IMR-90 (cell line): ENCODE measurements around the gene VIT. TPM values are rescaled to one million over a fixed set of nuclear protein-coding genes. Genes with fewer than 3 reads are reported as not detected.

ENCODE experiments used
- ATAC-seq: fragments of 200-7000 bp; cut with Tn5 transposase; 2 replicates; pipeline ENCODE4 v1.9.1; 2020; ENCODE audit warnings: low read depth, mild to moderate bottlenecking, moderate library complexity
- BruUV-seq: library from RNA; stranded (reverse); fragments of 400-500 nt; replicated peaks from 2 replicates; lab custom pipeline; 2021; lab: Mats Ljungman, UMichigan
- CTCF ChIA-PET: fragments of 300-600 bp; formaldehyde crosslinking; extraction: SDS; loops from one replicate; lab custom pipeline; 2021; ENCODE audit warnings: antibody characterized with exemption; lab: Yijun Ruan, JAX
- POLR2A ChIA-PET: fragments of 300-600 bp; sonication (Branson Sonifier 250); formaldehyde crosslinking; loops from one replicate; lab custom pipeline; 2022; ENCODE audit warnings: antibody characterized with exemption; ENCODE audit not compliant: unreplicated experiment; lab: Charles Lee
- DNase-seq: peaks from one replicate; pipeline ENCODE4 v3.0.0; 2013
- H2AFZ ChIP-seq: replicated peaks from 2 replicates; pipeline ENCODE3; 2013; ENCODE audit warnings: low read length, mild to moderate bottlenecking; ENCODE audit not compliant: poor library complexity
- H2AK5ac ChIP-seq: 2 replicates; pipeline ENCODE4 v1.6.1; 2013; ENCODE audit warnings: low read depth, low read length, inconsistent platforms
- H2AK9ac ChIP-seq: replicated peaks from 2 replicates; pipeline ENCODE3; 2013; ENCODE audit warnings: mild to moderate bottlenecking, low read depth, low read length, moderate library complexity; ENCODE audit not compliant: poor library complexity
- H2BK120ac ChIP-seq: 2 replicates; pipeline ENCODE4 v1.6.1; 2013; ENCODE audit warnings: low read depth, low read length, inconsistent platforms
- H2BK15ac ChIP-seq: 3 replicates; pipeline ENCODE4 v1.6.1; 2013; ENCODE audit warnings: low read depth, low read length, inconsistent platforms
- H2BK20ac ChIP-seq: 2 replicates; pipeline ENCODE4 v1.6.1; 2013; ENCODE audit warnings: low read depth, mild to moderate bottlenecking, inconsistent platforms, low read length, moderate library complexity
- H2BK5ac ChIP-seq: 2 replicates; pipeline ENCODE4 v1.6.1; 2013; ENCODE audit warnings: mild to moderate bottlenecking, low read depth, low read length, inconsistent platforms; ENCODE audit not compliant: poor library complexity, severe bottlenecking
- H3K14ac ChIP-seq: replicated peaks from 2 replicates; pipeline ENCODE4 v1.6.1; 2013; ENCODE audit warnings: low read depth, low read length, inconsistent platforms
- H3K18ac ChIP-seq: 2 replicates; pipeline ENCODE4 v1.6.1; 2013; ENCODE audit warnings: low read depth, low read length, control low read depth
- H3K23ac ChIP-seq: 2 replicates; pipeline ENCODE4 v1.6.1; 2013; ENCODE audit warnings: low read depth, low read length, inconsistent platforms
- H3K27ac ChIP-seq: 2 replicates; pipeline ENCODE4 v1.5.1; 2013; ENCODE audit warnings: mild to moderate bottlenecking, control low read depth, low read length; ENCODE audit not compliant: insufficient read depth
- H3K27me3 ChIP-seq: 2 replicates; pipeline ENCODE4 v1.6.1; 2013; ENCODE audit warnings: low read length; ENCODE audit not compliant: control insufficient read depth, insufficient read depth
- H3K36me3 ChIP-seq: 2 replicates; pipeline ENCODE4 v1.6.1; 2013; ENCODE audit warnings: low read length, mixed read lengths; ENCODE audit not compliant: control insufficient read depth, insufficient read depth
- H3K4ac ChIP-seq: 2 replicates; pipeline ENCODE4 v1.6.1; 2013; ENCODE audit warnings: low read depth, low read length, inconsistent platforms
- H3K4me1 ChIP-seq: 2 replicates; pipeline ENCODE4 v1.6.1; 2013; ENCODE audit warnings: low read length, mixed read lengths; ENCODE audit not compliant: control insufficient read depth, insufficient read depth
- H3K4me2 ChIP-seq: 2 replicates; pipeline ENCODE4 v1.6.1; 2013; ENCODE audit warnings: low read depth, mild to moderate bottlenecking, control low read depth, low read length, moderate library complexity
- H3K4me3 ChIP-seq: 2 replicates; pipeline ENCODE4 v1.5.1; 2013; ENCODE audit warnings: low read depth, mild to moderate bottlenecking, control low read depth, low read length, moderate library complexity; ENCODE audit not compliant: insufficient read depth
- H3K56ac ChIP-seq: 2 replicates; pipeline ENCODE4 v1.6.1; 2013; ENCODE audit warnings: low read length, inconsistent platforms; ENCODE audit not compliant: insufficient read depth; ENCODE audit errors: extremely low read depth
- H3K79me1 ChIP-seq, 2 experiments: 2 replicates each; pipeline ENCODE4 v1.6.1; 2013; ENCODE audit warnings: low read length in 2 of 2, inconsistent platforms in 1 of 2, low read depth in 1 of 2
- H3K9ac ChIP-seq: 2 replicates; pipeline ENCODE4 v1.6.1; 2013; ENCODE audit warnings: low read depth, low read length, control low read depth
- H3K9me1 ChIP-seq: 2 replicates; pipeline ENCODE4 v1.6.1; 2013; ENCODE audit warnings: low read length, inconsistent platforms; ENCODE audit not compliant: insufficient read depth
- H3K9me3 ChIP-seq: 2 replicates; pipeline ENCODE4 v1.6.1; 2013; ENCODE audit warnings: low read length; ENCODE audit not compliant: control insufficient read depth, insufficient read depth
- H4K20me1 ChIP-seq: 2 replicates; pipeline ENCODE4 v1.6.1; 2013; ENCODE audit warnings: low read length, inconsistent platforms; ENCODE audit not compliant: insufficient read depth
- H4K5ac ChIP-seq: 2 replicates; pipeline ENCODE4 v1.6.1; 2013; ENCODE audit warnings: mild to moderate bottlenecking, low read depth, low read length, control low read depth
- H4K8ac ChIP-seq, 2 experiments: 2 replicates each; pipeline ENCODE4 v1.6.1; 2013; ENCODE audit warnings: low read depth in 2 of 2, low read length in 2 of 2, control low read depth in 1 of 2, inconsistent platforms in 1 of 2
- H4K91ac ChIP-seq: 2 replicates; pipeline ENCODE4 v1.6.1; 2013; ENCODE audit warnings: low read depth, low read length, inconsistent platforms; ENCODE audit not compliant: insufficient read depth
- CEBPB ChIP-seq: IDR thresholded peaks from 2 replicates; pipeline ENCODE4 v1.6.1; 2012; ENCODE audit warnings: low read depth, low read length, improper control_type of control experiment
- CHD1 ChIP-seq: IDR thresholded peaks from 2 replicates; pipeline ENCODE4 v1.6.1; 2012; ENCODE audit warnings: low read depth, low read length, improper control_type of control experiment
- FOS ChIP-seq: fragments of 150-350 bp; IDR thresholded peaks from 2 replicates; pipeline ENCODE4 v1.6.1; 2016; ENCODE audit warnings: low read depth, low read length
- MAFK ChIP-seq: IDR thresholded peaks from 2 replicates; pipeline ENCODE4 v1.6.1; 2012; ENCODE audit warnings: low read depth, low read length, improper control_type of control experiment
- NFE2L2 ChIP-seq: fragments of 150-350 bp; IDR thresholded peaks from 2 replicates; pipeline ENCODE4 v1.6.1; 2016; ENCODE audit warnings: low read depth, mild to moderate bottlenecking, low read length
- WGBS, 2 experiments: methylation state at CpG; one replicate each; pipeline versions ENCODE4 v1.1.5 to v1.1.7; 2013; ENCODE audit warnings: missing lambda C conversion rate in 2 of 2; ENCODE audit not compliant: insufficient read length in 1 of 2; ENCODE audit errors: extremely low coverage in 2 of 2; 5-methylcytosine and 5-hydroxymethylcytosine counted together
- dilution Hi-C: fragments of 300-500 bp; cut with HindIII; formaldehyde crosslinking; loops from one replicate; pipeline ENCODE4 v1.14.3; 2018; ENCODE audit warnings: low sequenced_read_pairs; ENCODE audit not compliant: unreplicated experiment
- in situ Hi-C: fragments of 300-500 bp; cut with MboI; formaldehyde crosslinking; loops from 3 replicates; pipeline ENCODE4 v1.14.3; 2019; ENCODE audit warnings: low sequenced_read_pairs, inconsistent platforms, mixed read lengths
- intact Hi-C: fragments of 100-400 bp; cut with micrococcal nuclease; formaldehyde crosslinking; loops from 2 replicates; pipeline ENCODE4 v1.10.0; 2022
- polyA plus RNA-seq, 3 experiments: library from polyadenylated mRNA; depleted of rRNA; stranded (reverse); fragments of >200 nt; gene quantifications; 2 replicates each; pipeline ENCODE4 v1.2.3, GENCODE V29; 2012; ENCODE audit warnings: low replicate concordance in 1 of 3
- total RNA-seq: library from RNA; depleted of rRNA; stranded (reverse); fragments of >200 nt; gene quantifications from 2 replicates; pipeline ENCODE4 v1.2.3, GENCODE V29; 2012
- TF ChIP-seq, protein P1 (sequence below): fragments of 150-350 bp; IDR thresholded peaks from 2 replicates; pipeline ENCODE4 v1.6.1; 2016; ENCODE audit warnings: low read depth, mild to moderate bottlenecking, low read length, moderate library complexity, borderline replicate concordance

Gene VIT
- total and polyA plus RNA-seq, 2 of the 4 experiments (the other 2 are of a cell fraction) = under 0.01 TPM; not detected in 1

DNA sequence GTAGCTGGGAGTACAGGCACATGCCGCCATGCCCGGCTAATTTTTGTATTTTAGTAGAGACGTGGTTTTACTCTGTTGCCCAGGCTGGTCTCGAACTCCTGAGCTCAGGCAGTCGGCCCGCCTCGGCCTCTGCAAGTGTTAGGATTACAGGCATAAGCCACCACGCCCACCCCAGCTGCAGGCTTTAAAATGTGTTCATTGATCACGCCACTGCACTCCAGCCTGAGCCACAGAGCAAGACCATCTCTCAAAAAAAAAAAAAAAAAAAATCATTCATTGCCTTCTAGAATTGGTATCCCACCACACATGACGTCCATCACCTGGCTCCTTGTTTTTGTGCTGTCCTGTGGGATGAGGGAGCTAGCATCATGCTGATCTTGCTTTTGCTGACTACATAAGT, 127.4 kb downstream of the VIT start:
- no peaks in the 10 kb centered on the region for H3K4me1 ChIP-seq
- ATAC-seq = no peak
- no peak overlapping the region for H3K4ac ChIP-seq

More for the DNA sequence above, 127.4 kb downstream of the VIT start:
- H2BK120ac ChIP-seq = no peak overlapping the region
- dilution Hi-C loops (no loop called here), intact Hi-C loops (no loop called here), in situ Hi-C loops (no loop called here)
- H2BK5ac ChIP-seq = no peak overlapping the region
- no peak for DNase-seq
- H3K27ac ChIP-seq = no peak overlapping the region
- no peaks in the 10 kb centered on the region for H3K79me1 ChIP-seq
- no peak overlapping the region for H3K4me3 ChIP-seq
- H4K5ac ChIP-seq = no peak overlapping the region
- no peaks in the 10 kb centered on the region for H3K9me1 ChIP-seq
- no TSS peak for BruUV-seq
- H4K91ac ChIP-seq = no peak overlapping the region
- no peaks in the 10 kb centered on the region for H4K20me1 ChIP-seq
- ChIA-PET POLR2A (no interaction called here), CTCF (interaction anchor here (0.6 kb wide), 1 partner anchor 96 kb away, joined by 3 read pairs; no protein-coding TSS in a partner anchor)
- H2BK20ac ChIP-seq = no peak overlapping the region
- no peak overlapping the region for H2BK15ac ChIP-seq
- H2AK5ac ChIP-seq = no peak overlapping the region
- WGBS, 2 experiments = 79% methylated on average over 7 of the region's 10 CpGs; no CpG with 5 or more reads in 1 of the 2 experiments
- peaks cover 7% of the 10 kb centered on the region for H3K27me3 ChIP-seq
- H3K36me3 ChIP-seq = no peaks in the 10 kb centered on the region
- TF ChIP-seq CHD1 = no peak
- TF ChIP-seq CEBPB = no peak
- TF ChIP-seq, protein P1, sequence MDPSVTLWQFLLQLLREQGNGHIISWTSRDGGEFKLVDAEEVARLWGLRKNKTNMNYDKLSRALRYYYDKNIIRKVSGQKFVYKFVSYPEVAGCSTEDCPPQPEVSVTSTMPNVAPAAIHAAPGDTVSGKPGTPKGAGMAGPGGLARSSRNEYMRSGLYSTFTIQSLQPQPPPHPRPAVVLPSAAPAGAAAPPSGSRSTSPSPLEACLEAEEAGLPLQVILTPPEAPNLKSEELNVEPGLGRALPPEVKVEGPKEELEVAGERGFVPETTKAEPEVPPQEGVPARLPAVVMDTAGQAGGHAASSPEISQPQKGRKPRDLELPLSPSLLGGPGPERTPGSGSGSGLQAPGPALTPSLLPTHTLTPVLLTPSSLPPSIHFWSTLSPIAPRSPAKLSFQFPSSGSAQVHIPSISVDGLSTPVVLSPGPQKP = no peak
- TF ChIP-seq MAFK = no peak
- TF ChIP-seq FOS = no peak
- no peak for TF ChIP-seq NFE2L2
- H3K4me2 ChIP-seq = no peak overlapping the region
- no peak overlapping the region for H3K18ac ChIP-seq
- no peak overlapping the region for H2AFZ ChIP-seq
- H3K23ac ChIP-seq = no peak overlapping the region
- H3K9me3 ChIP-seq = no peaks in the 10 kb centered on the region
- H3K14ac ChIP-seq = no peak overlapping the region
- no peak overlapping the region for H3K9ac ChIP-seq
- no peak overlapping the region for H2AK9ac ChIP-seq
- no peak overlapping the region for H4K8ac ChIP-seq
- H3K56ac ChIP-seq = no peak overlapping the region
